Breast epithelium (tissue), 3 donors: ENCODE measurements around the gene TTC17.

ENCODE experiments used
- POLR2A ChIP-seq: fragments of 450-650 bp; IDR thresholded peaks from one replicate; pipeline ENCODE4 v1.6.1; 2016; ENCODE audit warnings: antibody characterized with exemption, mild to moderate bottlenecking, moderate library complexity
- TF ChIP-seq, protein P1 (sequence below), 3 donors: fragments of 450-650 bp; IDR thresholded peaks; one replicate each; pipeline ENCODE4 v1.5.1; 2016 to 2017; ENCODE audit warnings: antibody characterized with exemption in 3 of 3, mild to moderate bottlenecking in 3 of 3, moderate library complexity in 3 of 3

GRCh38 chr11:43419460-43419859, 60.7 kb downstream of the TTC17 start:
- no peak for TF ChIP-seq POLR2A
- TF ChIP-seq, protein P1, sequence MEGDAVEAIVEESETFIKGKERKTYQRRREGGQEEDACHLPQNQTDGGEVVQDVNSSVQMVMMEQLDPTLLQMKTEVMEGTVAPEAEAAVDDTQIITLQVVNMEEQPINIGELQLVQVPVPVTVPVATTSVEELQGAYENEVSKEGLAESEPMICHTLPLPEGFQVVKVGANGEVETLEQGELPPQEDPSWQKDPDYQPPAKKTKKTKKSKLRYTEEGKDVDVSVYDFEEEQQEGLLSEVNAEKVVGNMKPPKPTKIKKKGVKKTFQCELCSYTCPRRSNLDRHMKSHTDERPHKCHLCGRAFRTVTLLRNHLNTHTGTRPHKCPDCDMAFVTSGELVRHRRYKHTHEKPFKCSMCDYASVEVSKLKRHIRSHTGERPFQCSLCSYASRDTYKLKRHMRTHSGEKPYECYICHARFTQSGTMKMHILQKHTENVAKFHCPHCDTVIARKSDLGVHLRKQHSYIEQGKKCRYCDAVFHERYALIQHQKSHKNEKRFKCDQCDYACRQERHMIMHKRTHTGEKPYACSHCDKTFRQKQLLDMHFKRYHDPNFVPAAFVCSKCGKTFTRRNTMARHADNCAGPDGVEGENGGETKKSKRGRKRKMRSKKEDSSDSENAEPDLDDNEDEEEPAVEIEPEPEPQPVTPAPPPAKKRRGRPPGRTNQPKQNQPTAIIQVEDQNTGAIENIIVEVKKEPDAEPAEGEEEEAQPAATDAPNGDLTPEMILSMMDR (IDR thresholded peaks at IDR 0.05), result peak in 2 of 3 donors; percentile 10 to 23
